NB4 (cell line): Measurements from ENCODE around the gene GORASP1.

Experiments
- MYC ChIP-seq: IDR thresholded peaks from 2 replicates; pipeline ENCODE4 v1.6.1; 2011; ENCODE audit warnings: low read depth, low read length
- POLR2A ChIP-seq: IDR thresholded peaks from 2 replicates; pipeline ENCODE4 v1.6.1; 2011; ENCODE audit warnings: mild to moderate bottlenecking; ENCODE audit not compliant: insufficient read length; ENCODE audit errors: extremely low read depth
- TF ChIP-seq, protein P1 (sequence below): IDR thresholded peaks from one replicate; pipeline ENCODE4 v1.5.1; 2012; ENCODE audit warnings: low read depth, low read length
- TF ChIP-seq, protein P2 (sequence below): IDR thresholded peaks from 2 replicates; pipeline ENCODE4 v1.6.1; 2011; ENCODE audit warnings: low read depth, low read length

DNA sequence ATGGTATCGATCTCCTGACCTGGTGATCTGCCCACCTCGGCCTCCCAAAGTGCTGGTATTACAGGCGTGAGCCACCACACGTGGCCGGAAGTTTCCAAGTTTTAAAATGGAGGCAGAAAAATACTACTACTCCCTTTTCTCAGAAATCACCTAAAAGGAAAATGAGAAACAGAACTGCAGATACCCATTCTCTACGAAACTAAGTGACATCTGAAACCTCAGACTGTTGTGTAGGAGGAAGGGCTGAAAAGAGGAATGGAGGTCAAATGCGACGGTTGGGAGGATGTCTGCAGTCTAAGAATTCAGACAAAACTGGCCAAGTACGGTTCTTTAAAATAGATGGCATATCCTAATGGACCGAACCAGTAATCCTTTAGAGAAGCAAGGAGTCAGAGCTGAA is 31.5 kb downstream of the GORASP1 start:
- TF ChIP-seq, protein P1, sequence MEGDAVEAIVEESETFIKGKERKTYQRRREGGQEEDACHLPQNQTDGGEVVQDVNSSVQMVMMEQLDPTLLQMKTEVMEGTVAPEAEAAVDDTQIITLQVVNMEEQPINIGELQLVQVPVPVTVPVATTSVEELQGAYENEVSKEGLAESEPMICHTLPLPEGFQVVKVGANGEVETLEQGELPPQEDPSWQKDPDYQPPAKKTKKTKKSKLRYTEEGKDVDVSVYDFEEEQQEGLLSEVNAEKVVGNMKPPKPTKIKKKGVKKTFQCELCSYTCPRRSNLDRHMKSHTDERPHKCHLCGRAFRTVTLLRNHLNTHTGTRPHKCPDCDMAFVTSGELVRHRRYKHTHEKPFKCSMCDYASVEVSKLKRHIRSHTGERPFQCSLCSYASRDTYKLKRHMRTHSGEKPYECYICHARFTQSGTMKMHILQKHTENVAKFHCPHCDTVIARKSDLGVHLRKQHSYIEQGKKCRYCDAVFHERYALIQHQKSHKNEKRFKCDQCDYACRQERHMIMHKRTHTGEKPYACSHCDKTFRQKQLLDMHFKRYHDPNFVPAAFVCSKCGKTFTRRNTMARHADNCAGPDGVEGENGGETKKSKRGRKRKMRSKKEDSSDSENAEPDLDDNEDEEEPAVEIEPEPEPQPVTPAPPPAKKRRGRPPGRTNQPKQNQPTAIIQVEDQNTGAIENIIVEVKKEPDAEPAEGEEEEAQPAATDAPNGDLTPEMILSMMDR = no peak
- no peak for TF ChIP-seq POLR2A
- TF ChIP-seq, protein P2, sequence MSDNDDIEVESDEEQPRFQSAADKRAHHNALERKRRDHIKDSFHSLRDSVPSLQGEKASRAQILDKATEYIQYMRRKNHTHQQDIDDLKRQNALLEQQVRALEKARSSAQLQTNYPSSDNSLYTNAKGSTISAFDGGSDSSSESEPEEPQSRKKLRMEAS = no peak
- TF ChIP-seq MYC = no peak
